ENCODE measurements around the gene RASSF4.

The RASSF4 gene

GRCh38 chr10:44962870-44963738, 3.5 kb downstream of the RASSF4 start:
- no peak for DNase-seq (ENCODE audit: low read depth, low spot score)
- TF ChIP-seq CTCF (IDR thresholded peaks at IDR 0.05; ENCODE audit: low read depth, low read length): peak; percentile 32
- no peak overlapping the region for H3K4me3 ChIP-seq (ENCODE audit: low read depth, low read length)
- in situ Hi-C loops (cut with HindIII; ENCODE audit: low sequenced_read_pairs): no loop called here

DNA sequence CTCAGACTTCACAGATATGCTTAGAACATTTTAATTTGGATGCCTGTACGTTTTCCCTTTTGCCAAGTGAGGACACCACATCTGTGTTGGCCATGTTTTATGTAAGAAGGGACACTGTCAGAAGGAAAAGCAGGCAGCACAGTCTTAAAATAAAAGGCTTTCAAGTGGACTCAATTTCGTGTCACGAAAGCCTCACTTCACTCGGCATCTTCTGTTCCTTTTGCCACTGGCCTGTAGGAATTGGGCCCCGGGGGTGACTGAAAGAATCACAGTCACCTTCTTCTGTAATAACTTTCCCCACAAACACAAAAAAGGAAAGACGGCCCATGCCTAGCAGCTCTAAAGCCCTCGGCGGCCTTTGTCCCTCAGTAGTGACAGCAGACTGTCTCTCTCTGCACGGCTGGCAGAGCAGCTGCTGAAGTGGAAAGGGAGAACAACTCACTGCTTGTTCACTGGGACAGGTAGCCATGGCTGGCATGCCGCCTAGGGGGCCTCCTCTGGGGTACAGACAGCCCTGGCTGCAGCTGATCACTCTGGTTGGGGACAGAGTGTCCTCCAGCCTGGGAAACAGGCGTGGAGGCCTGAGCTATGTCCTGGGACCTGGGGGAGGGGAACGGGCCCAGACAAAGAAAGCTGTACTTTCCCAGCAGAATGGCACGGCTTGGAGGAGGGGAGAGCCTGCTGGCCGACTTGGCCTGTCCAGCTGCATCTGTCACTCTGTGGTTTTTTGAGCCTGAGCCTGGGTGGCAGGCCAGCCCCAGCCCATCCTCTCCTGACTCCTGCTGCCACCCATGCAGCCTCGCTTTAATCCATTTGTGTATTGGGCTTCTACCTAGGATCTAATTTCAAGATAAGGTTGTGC, 4.4 kb downstream of the RASSF4 start:
- no peak overlapping the region for H3K4me3 ChIP-seq (ENCODE audit: low read depth, low read length)
- DNase-seq (ENCODE audit: low read depth, low spot score): no peak
- in situ Hi-C loops (cut with HindIII; ENCODE audit: low sequenced_read_pairs): no loop called here
- no peak for TF ChIP-seq CTCF (IDR thresholded peaks at IDR 0.05; ENCODE audit: low read depth, low read length)

DNA sequence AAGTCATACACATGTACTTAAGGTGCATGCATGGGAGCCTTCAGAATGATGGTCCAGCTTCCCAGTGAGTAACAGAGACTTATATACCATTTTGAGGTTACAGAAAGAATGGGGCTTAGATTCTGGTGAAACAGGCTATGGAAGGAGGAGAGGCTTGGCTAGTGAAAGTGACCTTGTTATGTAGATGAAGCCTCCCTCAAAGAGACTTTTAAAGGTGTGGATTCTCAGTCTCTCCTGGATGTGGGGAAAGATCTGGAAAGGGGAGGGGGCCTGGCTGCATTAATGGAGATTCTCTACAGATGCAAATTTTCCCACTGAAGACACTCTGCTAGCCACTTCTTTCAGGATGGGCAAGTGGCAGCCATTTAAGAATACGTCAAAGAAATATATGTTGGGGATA, 5.5 kb downstream of the RASSF4 start:
- DNase-seq (ENCODE audit: low read depth, low spot score): no peak
- TF ChIP-seq CTCF (IDR thresholded peaks at IDR 0.05; ENCODE audit: low read depth, low read length): no peak
- in situ Hi-C loops (cut with HindIII; ENCODE audit: low sequenced_read_pairs): no loop called here
- no peak overlapping the region for H3K4me3 ChIP-seq (ENCODE audit: low read depth, low read length)

- H3K4me3 ChIP-seq (ENCODE audit: low read depth, low read length): no peak overlapping the region
- TF ChIP-seq CTCF (IDR thresholded peaks at IDR 0.05; ENCODE audit: low read depth, low read length): no peak
- no peak for DNase-seq (ENCODE audit: low read depth, low spot score)
- in situ Hi-C loops (cut with HindIII; ENCODE audit: low sequenced_read_pairs): no loop called here
These were observed 6.1 kb downstream of the RASSF4 start for GRCh38 chr10:44965651-44966097.

- DNase-seq (ENCODE audit: low read depth, low spot score): no peak
- no peak for TF ChIP-seq CTCF (IDR thresholded peaks at IDR 0.05; ENCODE audit: low read depth, low read length)
- H3K4me3 ChIP-seq (ENCODE audit: low read depth, low read length): no peak overlapping the region
- in situ Hi-C loops (cut with HindIII; ENCODE audit: low sequenced_read_pairs): no loop called here
These were observed 6.7 kb downstream of the RASSF4 start for GRCh38 chr10:44966129-44966815.

GRCh38 chr10:44966816-44967509, 7.4 kb downstream of the RASSF4 start:
- DNase-seq (ENCODE audit: low read depth, low spot score): no peak
- no peak for TF ChIP-seq CTCF (IDR thresholded peaks at IDR 0.05; ENCODE audit: low read depth, low read length)
- H3K4me3 ChIP-seq (ENCODE audit: low read depth, low read length): no peak overlapping the region
- in situ Hi-C loops (cut with HindIII; ENCODE audit: low sequenced_read_pairs): no loop called here
